ENCODE data around the gene SLC16A6. TPM values are rescaled to one million over a fixed set of nuclear protein-coding genes. Genes with fewer than 3 reads are reported as not detected.
"Not testable (repeated sequence)": the region's sequence is repeated elsewhere in the genome, so short reads cannot be mapped to it uniquely, and the experiment has no call there.

SLC16A6 gene
- 1.0 TPM for total RNA-seq

- peaks cover 0 to 2% (median 0%) of the 10 kb centered on the region in 3 donors for H3K27me3 ChIP-seq (ENCODE audit: control insufficient read depth in 3 of 3, insufficient read depth in 3 of 3, low read length in 3 of 3)
- no peaks in the 10 kb centered on the region for H3K36me3 ChIP-seq (ENCODE audit: control insufficient read depth in 3 of 3, insufficient read depth in 3 of 3, low read length in 3 of 3)
- H3K27ac ChIP-seq (ENCODE audit: low read depth, low read length): peak within 1 kb of the TSS; percentile 79
- H3K9ac ChIP-seq (ENCODE audit: low read depth in 1 of 3, low read length in 3 of 3): peak within 1 kb of the TSS; percentile 74 to 87 (median 82)
- H3K9me3 ChIP-seq (ENCODE audit: control insufficient read depth in 3 of 3, low read length in 3 of 3): no peaks in the 10 kb centered on the region
- H3K4me3 ChIP-seq (ENCODE audit: low read length in 3 of 3): peak within 1 kb of the TSS; percentile 69 to 83 (median 80)
- peaks cover 13 to 26% (median 17%) of the 10 kb centered on the region in 3 donors for H3K4me1 ChIP-seq (ENCODE audit: control insufficient read depth in 3 of 3, insufficient read depth in 3 of 3, low read length in 3 of 3)
Measured at GRCh38 chr17:68290955-68291835, at the start of gene SLC16A6, which contains the start of gene ARSG. TSS of gene SLC16A6 (minus strand) at chr17:68291127. CDS start at chr17:68278320, 12,807 bp downstream. TSS of gene ARSG (plus strand) at chr17:68291495. CDS start at chr17:68307494, 15,999 bp downstream.

- Histone ChIP-seq H3K9ac (ENCODE audit: low read depth in 1 of 3, low read length in 3 of 3) (no peak overlapping the region), H3K36me3 (ENCODE audit: control insufficient read depth in 3 of 3, insufficient read depth in 3 of 3, low read length in 3 of 3) (no peaks in the 10 kb centered on the region), H3K27me3 (ENCODE audit: control insufficient read depth in 3 of 3, insufficient read depth in 3 of 3, low read length in 3 of 3) (no peaks in the 10 kb centered on the region), H3K4me3 (ENCODE audit: low read length in 3 of 3) (no peak overlapping the region), H3K4me1 (ENCODE audit: control insufficient read depth in 3 of 3, insufficient read depth in 3 of 3, low read length in 3 of 3) (no peaks in the 10 kb centered on the region), H3K27ac (ENCODE audit: low read depth, low read length) (no peak overlapping the region), H3K9me3 (ENCODE audit: control insufficient read depth in 3 of 3, low read length in 3 of 3) (no peaks in the 10 kb centered on the region)
Measured at GRCh38 chr17:68334393-68334792, 43.5 kb upstream of the SLC16A6 start.

- not testable (repeated sequence) for H3K4me1 ChIP-seq (ENCODE audit: control insufficient read depth in 3 of 3, insufficient read depth in 3 of 3, low read length in 3 of 3); H3K27ac ChIP-seq (ENCODE audit: low read depth, low read length); H3K9ac ChIP-seq (ENCODE audit: low read depth in 1 of 3, low read length in 3 of 3); H3K36me3 ChIP-seq (ENCODE audit: control insufficient read depth in 3 of 3, insufficient read depth in 3 of 3, low read length in 3 of 3); H3K27me3 ChIP-seq (ENCODE audit: control insufficient read depth in 3 of 3, insufficient read depth in 3 of 3, low read length in 3 of 3); H3K9me3 ChIP-seq (ENCODE audit: control insufficient read depth in 3 of 3, low read length in 3 of 3); H3K4me3 ChIP-seq (ENCODE audit: low read length in 3 of 3)
Measured at GRCh38 chr17:68331932-68332331, 41.0 kb upstream of the SLC16A6 start.

GRCh38 chr17:68329331-68329730 lies 38.4 kb upstream of the SLC16A6 start:
- Histone ChIP-seq H3K9ac (ENCODE audit: low read depth in 1 of 3, low read length in 3 of 3) (no peak overlapping the region), H3K9me3 (ENCODE audit: control insufficient read depth in 3 of 3, low read length in 3 of 3) (no peaks in the 10 kb centered on the region), H3K36me3 (ENCODE audit: control insufficient read depth in 3 of 3, insufficient read depth in 3 of 3, low read length in 3 of 3) (no peaks in the 10 kb centered on the region), H3K27me3 (ENCODE audit: control insufficient read depth in 3 of 3, insufficient read depth in 3 of 3, low read length in 3 of 3) (no peaks in the 10 kb centered on the region), H3K4me3 (ENCODE audit: low read length in 3 of 3) (no peak overlapping the region), H3K27ac (ENCODE audit: low read depth, low read length) (no peak overlapping the region), H3K4me1 (ENCODE audit: control insufficient read depth in 3 of 3, insufficient read depth in 3 of 3, low read length in 3 of 3) (peaks cover 9 to 15% (median 10%) of the 10 kb centered on the region in 3 donors)

GRCh38 chr17:68328676-68329075 lies 37.7 kb upstream of the SLC16A6 start:
- no peaks in the 10 kb centered on the region for H3K9me3 ChIP-seq (ENCODE audit: control insufficient read depth in 3 of 3, low read length in 3 of 3)
- H3K36me3 ChIP-seq (ENCODE audit: control insufficient read depth in 3 of 3, insufficient read depth in 3 of 3, low read length in 3 of 3): no peaks in the 10 kb centered on the region
- H3K27ac ChIP-seq (ENCODE audit: low read depth, low read length): no peak overlapping the region
- H3K27me3 ChIP-seq (ENCODE audit: control insufficient read depth in 3 of 3, insufficient read depth in 3 of 3, low read length in 3 of 3): no peaks in the 10 kb centered on the region
- no peak overlapping the region for H3K4me3 ChIP-seq (ENCODE audit: low read length in 3 of 3)
- peaks cover 11 to 22% (median 15%) of the 10 kb centered on the region in 3 donors for H3K4me1 ChIP-seq (ENCODE audit: control insufficient read depth in 3 of 3, insufficient read depth in 3 of 3, low read length in 3 of 3)
- no peak overlapping the region for H3K9ac ChIP-seq (ENCODE audit: low read depth in 1 of 3, low read length in 3 of 3)

- H3K27me3 ChIP-seq (ENCODE audit: control insufficient read depth in 3 of 3, insufficient read depth in 3 of 3, low read length in 3 of 3): no peaks in the 10 kb centered on the region
- H3K9ac ChIP-seq (ENCODE audit: low read depth in 1 of 3, low read length in 3 of 3): no peak overlapping the region
- H3K36me3 ChIP-seq (ENCODE audit: control insufficient read depth in 3 of 3, insufficient read depth in 3 of 3, low read length in 3 of 3): no peaks in the 10 kb centered on the region
- no peak overlapping the region for H3K27ac ChIP-seq (ENCODE audit: low read depth, low read length)
- H3K4me3 ChIP-seq (ENCODE audit: low read length in 3 of 3): no peak overlapping the region
- H3K9me3 ChIP-seq (ENCODE audit: control insufficient read depth in 3 of 3, low read length in 3 of 3): no peaks in the 10 kb centered on the region
- H3K4me1 ChIP-seq (ENCODE audit: control insufficient read depth in 3 of 3, insufficient read depth in 3 of 3, low read length in 3 of 3): peaks cover 11 to 27% (median 18%) of the 10 kb centered on the region in 3 donors
Measured at GRCh38 chr17:68327823-68328557, 37.1 kb upstream of the SLC16A6 start.

GRCh38 chr17:68326681-68327080 lies 35.8 kb upstream of the SLC16A6 start:
- Histone ChIP-seq H3K27ac (ENCODE audit: low read depth, low read length) (no peak overlapping the region), H3K4me3 (ENCODE audit: low read length in 3 of 3) (no peak overlapping the region), H3K36me3 (ENCODE audit: control insufficient read depth in 3 of 3, insufficient read depth in 3 of 3, low read length in 3 of 3) (no peaks in the 10 kb centered on the region), H3K9ac (ENCODE audit: low read depth in 1 of 3, low read length in 3 of 3) (no peak overlapping the region), H3K27me3 (ENCODE audit: control insufficient read depth in 3 of 3, insufficient read depth in 3 of 3, low read length in 3 of 3) (no peaks in the 10 kb centered on the region), H3K4me1 (ENCODE audit: control insufficient read depth in 3 of 3, insufficient read depth in 3 of 3, low read length in 3 of 3) (peaks cover 11 to 31% (median 18%) of the 10 kb centered on the region in 3 donors), H3K9me3 (ENCODE audit: control insufficient read depth in 3 of 3, low read length in 3 of 3) (no peaks in the 10 kb centered on the region)

- Histone ChIP-seq H3K4me3 (ENCODE audit: low read length in 3 of 3) (no peak overlapping the region), H3K27me3 (ENCODE audit: control insufficient read depth in 3 of 3, insufficient read depth in 3 of 3, low read length in 3 of 3) (no peaks in the 10 kb centered on the region), H3K27ac (ENCODE audit: low read depth, low read length) (no peak overlapping the region), H3K4me1 (ENCODE audit: control insufficient read depth in 3 of 3, insufficient read depth in 3 of 3, low read length in 3 of 3) (peaks cover 11 to 31% (median 18%) of the 10 kb centered on the region in 3 donors), H3K9ac (ENCODE audit: low read depth in 1 of 3, low read length in 3 of 3) (no peak overlapping the region), H3K36me3 (ENCODE audit: control insufficient read depth in 3 of 3, insufficient read depth in 3 of 3, low read length in 3 of 3) (no peaks in the 10 kb centered on the region), H3K9me3 (ENCODE audit: control insufficient read depth in 3 of 3, low read length in 3 of 3) (no peaks in the 10 kb centered on the region)
Measured at GRCh38 chr17:68325961-68326360, 35.0 kb upstream of the SLC16A6 start.

- Histone ChIP-seq H3K9ac (ENCODE audit: low read depth in 1 of 3, low read length in 3 of 3) (peak overlapping the region; percentile 13 to 63 (median 46)), H3K36me3 (ENCODE audit: control insufficient read depth in 3 of 3, insufficient read depth in 3 of 3, low read length in 3 of 3) (no peaks in the 10 kb centered on the region), H3K27me3 (ENCODE audit: control insufficient read depth in 3 of 3, insufficient read depth in 3 of 3, low read length in 3 of 3) (no peaks in the 10 kb centered on the region), H3K27ac (ENCODE audit: low read depth, low read length) (peak overlapping the region; percentile 83), H3K4me1 (ENCODE audit: control insufficient read depth in 3 of 3, insufficient read depth in 3 of 3, low read length in 3 of 3) (peaks cover 13 to 41% (median 28%) of the 10 kb centered on the region in 3 donors), H3K4me3 (ENCODE audit: low read length in 3 of 3) (peak overlapping the region in 2 of 3 donors; percentile 1 to 37), H3K9me3 (ENCODE audit: control insufficient read depth in 3 of 3, low read length in 3 of 3) (no peaks in the 10 kb centered on the region)
Measured at GRCh38 chr17:68324654-68325336, 33.9 kb upstream of the SLC16A6 start.
